Medulla oblongata (tissue), 1 donor: ENCODE data around the gene ETV4.

Experiments
- DNase-seq: peaks from one replicate; pipeline ENCODE4 v3.0.0-alpha.2; 2015; ENCODE audit errors: extremely low spot score

ETV4 gene

GRCh38 chr17:43573579-43574321 is 27.6 kb upstream of the ETV4 start:
- DNase-seq = no peak

DNA sequence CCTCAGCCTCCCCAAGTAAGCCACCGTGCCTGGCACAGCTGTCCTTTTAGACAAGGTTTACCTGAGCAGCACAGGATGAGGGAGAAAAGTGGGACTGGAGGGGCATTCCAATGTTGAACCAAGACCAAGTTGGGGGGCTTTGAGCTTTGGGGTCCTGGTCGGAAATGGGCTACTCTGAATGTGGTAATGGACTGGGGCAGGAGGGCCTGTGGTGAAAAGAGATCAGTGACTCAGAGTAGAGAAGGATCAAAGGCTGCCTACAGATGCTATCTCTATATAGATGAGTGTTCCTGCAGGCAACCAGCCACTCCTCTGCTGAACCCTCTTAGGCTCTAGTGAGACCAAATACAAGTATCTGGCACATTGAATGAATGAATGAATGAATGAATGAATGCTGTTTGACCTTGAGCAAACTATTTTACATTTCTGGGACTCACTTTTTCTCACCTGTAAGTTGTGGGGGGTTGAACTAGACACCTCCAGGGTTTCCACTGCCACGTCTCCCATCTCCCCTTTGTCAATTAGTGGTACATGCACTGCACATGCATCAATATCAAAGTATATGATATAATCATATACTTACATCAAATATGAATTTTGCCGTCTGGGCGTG is 26.3 kb upstream of the ETV4 start:
- DNase-seq = no peak

GRCh38 chr17:43570518-43570928 is 24.4 kb upstream of the ETV4 start:
- DNase-seq = no peak

DNA sequence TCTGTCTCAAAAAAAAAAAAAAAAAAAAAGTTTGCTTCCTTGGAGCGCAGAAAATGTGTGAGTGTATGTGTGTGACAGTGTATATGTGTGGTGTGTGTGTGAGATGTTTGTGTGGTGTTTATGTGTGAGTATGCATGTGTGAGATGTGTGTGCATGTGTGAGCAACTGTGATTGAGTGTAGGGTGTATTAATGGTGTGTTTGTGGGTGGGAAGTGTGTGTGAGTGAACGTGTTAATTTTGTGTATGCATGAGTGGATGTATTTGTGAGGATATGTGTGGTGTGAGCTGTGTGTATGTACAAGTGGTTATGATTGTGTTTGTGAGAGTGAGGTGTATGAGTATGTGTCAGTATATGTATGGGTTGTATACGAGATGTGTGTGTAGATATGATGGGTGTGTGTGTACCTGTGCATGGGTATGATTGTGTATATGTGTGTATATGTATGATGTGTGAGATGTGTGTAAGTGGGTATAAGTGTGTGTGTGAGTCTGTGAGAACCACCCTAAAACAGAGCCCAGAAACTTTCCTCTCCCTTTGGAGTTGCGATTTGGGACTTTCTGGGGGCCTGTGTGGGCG is 22.5 kb upstream of the ETV4 start:
- no peak for DNase-seq

GRCh38 chr17:43563600-43564594 is 17.8 kb upstream of the ETV4 start:
- no peak for DNase-seq

DNA sequence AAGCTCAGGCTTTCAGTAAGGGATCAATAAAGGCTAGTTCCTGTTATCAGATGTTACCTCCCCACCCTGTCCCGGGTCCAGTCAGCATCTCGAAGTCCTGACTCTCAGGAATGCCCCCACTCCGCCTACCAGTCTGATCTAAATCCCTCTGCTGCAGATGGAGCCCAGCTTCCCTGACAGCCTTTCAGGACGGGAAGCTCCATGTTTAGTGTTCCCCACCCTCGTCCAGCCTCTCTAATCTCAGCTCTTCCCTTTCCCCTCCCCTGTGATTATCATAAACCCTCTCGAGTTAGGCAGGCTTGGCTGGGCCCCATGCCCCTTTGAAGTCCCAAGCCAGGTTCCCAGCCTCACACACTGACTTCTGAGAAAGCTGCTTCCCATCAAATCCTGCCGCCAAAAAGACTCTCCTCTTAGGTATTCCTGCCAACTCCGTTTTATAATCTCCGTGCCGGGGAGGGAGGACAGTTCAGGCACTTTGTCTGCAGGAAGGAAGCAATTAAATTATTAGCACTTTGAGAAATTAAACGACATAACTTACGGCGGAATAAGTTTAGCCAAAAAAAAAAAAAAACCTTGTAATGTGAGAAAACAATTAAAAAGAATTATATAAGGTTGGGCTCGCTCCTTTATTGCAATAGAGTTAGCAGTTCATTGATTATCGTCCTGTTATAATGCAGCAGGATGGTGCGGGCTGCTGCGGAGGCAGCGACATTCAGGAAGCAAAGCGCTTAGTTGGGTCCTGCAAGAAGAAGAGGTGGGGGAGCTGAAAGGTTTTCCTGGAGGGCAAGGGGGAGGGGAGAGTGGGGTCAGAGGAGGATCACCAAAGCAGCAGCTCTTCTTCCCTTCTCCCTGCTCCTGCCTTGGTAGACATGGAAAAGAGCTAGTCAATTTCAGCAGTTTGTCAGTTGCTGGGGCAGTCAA is 16.8 kb upstream of the ETV4 start:
- DNase-seq = no peak

- no peak for DNase-seq
Observed at GRCh38 chr17:43560461-43561427, 14.6 kb upstream of the ETV4 start.

DNA sequence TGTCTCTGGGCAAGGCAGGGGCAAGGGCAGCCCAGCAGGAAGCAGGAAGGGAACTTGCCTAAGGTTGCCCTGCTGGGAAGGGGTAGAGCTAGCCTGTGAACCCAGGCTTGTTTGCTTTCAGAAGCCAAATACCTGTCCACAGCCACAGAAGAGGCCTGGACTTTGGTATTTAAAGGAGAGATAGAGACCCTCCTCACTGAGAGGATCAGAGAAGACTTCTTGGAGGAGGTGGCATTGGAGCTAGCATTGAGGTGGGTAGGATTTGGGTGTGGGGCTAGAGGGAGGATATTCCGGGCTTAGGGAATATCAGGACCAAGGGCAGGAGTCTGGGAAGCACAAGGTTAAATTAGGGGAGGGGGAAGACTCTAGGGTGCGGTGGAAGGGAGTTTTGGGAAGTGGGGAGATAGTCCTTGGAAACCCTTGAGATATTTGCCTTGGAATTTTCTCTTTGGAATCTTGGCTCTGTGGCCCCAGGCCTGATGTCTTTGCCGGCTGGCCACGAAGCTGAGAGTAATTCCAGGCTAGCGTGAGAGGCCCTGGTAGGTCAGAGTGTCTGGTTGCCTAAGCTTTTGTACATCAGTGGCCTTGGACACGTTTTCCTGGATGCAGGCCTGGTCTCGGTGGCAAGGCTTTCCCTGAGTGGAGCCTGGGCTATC is 13.1 kb upstream of the ETV4 start:
- no peak for DNase-seq

DNA sequence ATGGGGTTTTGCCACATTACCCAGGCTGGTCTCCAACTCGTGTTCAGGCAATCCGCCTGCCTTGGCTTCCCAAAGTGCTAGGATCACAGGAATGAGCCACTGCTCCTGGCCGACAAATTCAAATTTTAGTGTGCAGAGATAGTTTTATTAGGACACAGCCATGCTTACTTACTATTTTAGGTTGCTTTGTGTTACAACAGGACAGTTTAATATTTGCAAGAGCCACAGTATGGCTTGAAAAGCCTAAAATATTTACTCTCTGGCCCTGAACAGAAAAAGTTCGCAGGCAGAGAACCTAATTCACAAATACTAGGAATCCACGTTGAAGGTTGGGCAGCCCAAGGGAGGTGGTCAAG is 12.6 kb upstream of the ETV4 start:
- no peak for DNase-seq

- no peak for DNase-seq
Observed at GRCh38 chr17:43556292-43556691, 10.2 kb upstream of the ETV4 start.

DNA sequence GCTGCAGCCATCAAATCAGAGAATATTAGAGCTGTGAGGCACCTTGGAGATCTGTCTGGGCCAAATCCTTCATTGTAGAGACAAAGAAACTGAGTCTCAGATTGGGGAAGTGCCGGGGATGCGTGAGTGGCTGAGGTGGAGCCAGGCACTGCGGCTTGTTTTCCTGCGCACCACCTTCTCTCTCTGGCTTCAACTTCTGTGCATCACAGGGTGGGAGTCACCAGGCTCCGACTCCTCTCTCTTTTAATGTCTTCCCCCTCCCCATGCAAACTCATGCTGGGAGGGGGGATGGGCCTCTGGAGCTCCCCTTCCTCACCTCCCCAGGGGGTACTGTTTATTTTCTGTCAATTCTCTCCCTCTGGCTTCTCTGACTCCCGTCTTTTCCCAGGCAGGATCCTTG is 8.7 kb upstream of the ETV4 start:
- DNase-seq = no peak

DNA sequence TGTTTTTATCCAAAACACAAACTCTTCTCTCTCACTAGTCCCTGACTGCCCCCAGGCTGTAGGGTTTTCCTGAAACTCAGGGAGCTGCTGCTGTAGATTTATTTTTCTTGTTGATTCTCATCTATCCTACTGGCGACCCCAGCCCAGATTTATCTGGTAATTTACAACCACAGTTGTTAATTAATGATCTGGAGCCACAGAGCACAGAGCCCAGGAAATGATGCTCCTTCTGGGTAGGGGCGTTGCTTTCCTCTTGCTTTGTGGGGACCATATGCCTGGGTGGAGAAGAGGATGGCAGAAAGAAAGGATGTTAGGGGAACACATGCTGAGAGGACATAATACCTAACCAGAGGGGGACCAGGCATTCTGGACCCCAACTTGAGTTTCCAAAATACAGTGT is 7.4 kb upstream of the ETV4 start:
- DNase-seq = no peak

- no peak for DNase-seq
Observed at GRCh38 chr17:43552229-43552837, 6.2 kb upstream of the ETV4 start.

GRCh38 chr17:43550754-43551153 is 4.6 kb upstream of the ETV4 start:
- DNase-seq = no peak

- no peak for DNase-seq
Observed at GRCh38 chr17:43549496-43549895, 3.4 kb upstream of the ETV4 start.

DNA sequence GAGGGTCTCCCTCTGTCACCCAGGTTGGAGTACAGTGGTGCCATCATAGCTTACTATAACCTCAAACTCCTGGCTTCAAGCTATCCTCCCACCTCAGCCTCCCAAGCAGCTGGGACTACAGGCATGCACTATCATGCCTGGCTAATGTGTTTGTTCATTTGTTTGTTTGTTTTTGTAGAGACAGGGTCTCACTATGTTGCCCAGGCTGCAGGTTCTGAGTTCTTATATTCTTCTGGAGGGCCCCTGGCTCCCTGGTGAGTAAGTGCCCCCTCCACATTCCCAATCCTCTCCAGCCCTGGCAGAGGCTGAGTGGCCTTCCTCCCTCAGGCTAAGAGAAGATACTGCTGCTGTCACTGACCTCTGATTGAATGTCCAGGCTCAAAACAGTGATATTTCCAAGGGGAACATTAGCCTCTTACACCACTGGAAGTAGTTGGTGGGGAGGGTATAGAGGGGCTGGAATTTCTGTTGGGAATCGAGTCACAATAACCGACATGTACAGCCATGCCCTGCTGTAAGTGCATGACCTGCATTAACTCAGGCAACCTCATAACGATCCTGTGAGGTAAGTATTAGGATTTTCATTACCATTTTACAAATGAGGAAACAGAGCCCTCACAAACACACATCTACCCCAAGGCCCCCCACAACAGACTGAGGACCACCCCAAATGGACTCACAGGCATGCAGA is 2.7 kb upstream of the ETV4 start:
- DNase-seq = no peak

DNA sequence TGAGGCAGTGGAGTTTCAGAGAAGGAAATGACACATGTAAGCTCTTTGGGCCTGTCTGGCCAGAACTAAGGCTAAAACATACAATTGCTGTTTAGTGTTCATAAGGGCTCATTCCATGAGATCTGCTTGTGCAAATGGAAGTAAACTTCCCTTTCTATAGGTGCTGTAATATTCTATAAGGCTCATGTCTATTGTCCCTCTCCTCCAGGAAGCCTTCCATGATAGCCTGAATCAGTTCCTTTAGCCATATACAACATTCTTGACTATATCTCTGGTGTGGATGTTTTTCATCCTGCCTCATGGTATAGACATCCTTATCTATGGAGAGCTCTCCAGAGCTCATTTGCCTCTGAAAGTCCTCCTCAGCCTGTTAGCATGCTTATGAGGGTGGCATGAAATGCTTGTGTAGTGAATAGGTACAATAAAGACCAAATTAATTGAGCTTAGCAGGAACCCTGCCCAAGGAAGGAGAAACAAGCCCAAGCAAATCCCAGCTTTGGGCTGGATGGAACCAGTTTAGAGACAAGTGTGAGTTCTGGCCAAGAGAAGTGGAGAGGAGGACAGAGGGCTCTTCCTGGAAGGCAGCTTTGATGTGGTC is 1.6 kb upstream of the ETV4 start:
- no peak for DNase-seq

- no peak for DNase-seq
Observed at GRCh38 chr17:43547189-43547550, 1.0 kb upstream of the ETV4 start.
